HUES48 (cell line): ENCODE measurements around the gene SP5.
A peak's percentile ranks its signal among the peaks of the same experiment; 100 is the strongest.
"Not testable (repeated sequence)": the region's sequence is repeated elsewhere in the genome, so short reads cannot be mapped to it uniquely, and the experiment has no call there.

Experiments
- H3K27ac ChIP-seq: one replicate; pipeline ENCODE4 v1.7.0; 2013; ENCODE audit warnings: low read depth, low read length, inconsistent platforms
- H3K27me3 ChIP-seq: 2 replicates; pipeline ENCODE4 v1.6.1; 2013; ENCODE audit warnings: mild to moderate bottlenecking, low read length; ENCODE audit not compliant: control insufficient read depth, insufficient read depth
- H3K36me3 ChIP-seq: 2 replicates; pipeline ENCODE4 v1.6.1; 2013; ENCODE audit warnings: low read length; ENCODE audit not compliant: control insufficient read depth, insufficient read depth
- H3K4me1 ChIP-seq: 2 replicates; pipeline ENCODE4 v1.6.1; 2013; ENCODE audit warnings: mild to moderate bottlenecking, low read length; ENCODE audit not compliant: control insufficient read depth, insufficient read depth
- H3K4me3 ChIP-seq: 2 replicates; pipeline ENCODE4 v1.5.1; 2013; ENCODE audit warnings: mild to moderate bottlenecking, low read depth, low read length
- H3K9ac ChIP-seq: 2 replicates; pipeline ENCODE4 v1.6.1; 2013; ENCODE audit warnings: mild to moderate bottlenecking, low read depth, low read length, moderate library complexity
- H3K9me3 ChIP-seq: 2 replicates; pipeline ENCODE4 v1.6.1; 2013; ENCODE audit warnings: low read length; ENCODE audit not compliant: control insufficient read depth, insufficient read depth

SP5 gene

GRCh38 chr2:170715062-170715931, at the start of gene SP5:
Gene SP5, plus strand, starts transcription at chr2:170715337. Its CDS starts 176 bp downstream, at chr2:170715513.
- Histone ChIP-seq H3K27ac (peak within 1 kb of the TSS; percentile 87), H3K9ac (no peak within 1 kb of the TSS), H3K36me3 (no peaks in the 10 kb centered on the region), H3K4me1 (peaks cover 42% of the 10 kb centered on the region), H3K9me3 (no peaks in the 10 kb centered on the region), H3K27me3 (peaks cover 100% of the 10 kb centered on the region), H3K4me3 (peak within 1 kb of the TSS; percentile 56; the same call in 1 of the 2 replicates)

GRCh38 chr2:170665743-170666142, 49.4 kb upstream of the SP5 start:
- H3K27me3 ChIP-seq, result no peaks in the 10 kb centered on the region

GRCh38 chr2:170669909-170670308, 45.2 kb upstream of the SP5 start:
- no peaks in the 10 kb centered on the region for H3K9me3 ChIP-seq
- H3K9ac ChIP-seq, result no peak overlapping the region
- H3K27ac ChIP-seq, result no peak overlapping the region
- H3K27me3 ChIP-seq, result no peaks in the 10 kb centered on the region
- no peaks in the 10 kb centered on the region for H3K4me1 ChIP-seq
- no peaks in the 10 kb centered on the region for H3K36me3 ChIP-seq
- no peak overlapping the region for H3K4me3 ChIP-seq

More at GRCh38 chr2:170665743-170666142, 49.4 kb upstream of the SP5 start:
- H3K9me3 ChIP-seq, result no peaks in the 10 kb centered on the region
- H3K27ac ChIP-seq, result no peak overlapping the region
- no peak overlapping the region for H3K9ac ChIP-seq
- no peaks in the 10 kb centered on the region for H3K4me1 ChIP-seq
- H3K36me3 ChIP-seq, result no peaks in the 10 kb centered on the region
- no peak overlapping the region for H3K4me3 ChIP-seq

- Histone ChIP-seq H3K4me1 (no peaks in the 10 kb centered on the region), H3K4me3 (no peak overlapping the region), H3K9ac (no peak overlapping the region), H3K27ac (no peak overlapping the region), H3K27me3 (no peaks in the 10 kb centered on the region), H3K9me3 (no peaks in the 10 kb centered on the region), H3K36me3 (no peaks in the 10 kb centered on the region)
Measured at GRCh38 chr2:170670651-170671050, 44.5 kb upstream of the SP5 start.

GRCh38 chr2:170671079-170671478, 44.1 kb upstream of the SP5 start:
- Histone ChIP-seq H3K4me1 (no peaks in the 10 kb centered on the region), H3K27ac (no peak overlapping the region), H3K9ac (no peak overlapping the region), H3K9me3 (no peaks in the 10 kb centered on the region), H3K27me3 (no peaks in the 10 kb centered on the region), H3K4me3 (no peak overlapping the region), H3K36me3 (no peaks in the 10 kb centered on the region)

GRCh38 chr2:170674282-170674681, 40.9 kb upstream of the SP5 start:
- not testable (repeated sequence) for H3K9ac ChIP-seq, H3K4me3 ChIP-seq, H3K27me3 ChIP-seq, H3K9me3 ChIP-seq, H3K27ac ChIP-seq, H3K36me3 ChIP-seq, H3K4me1 ChIP-seq

- Histone ChIP-seq H3K36me3 (no peaks in the 10 kb centered on the region), H3K9me3 (no peaks in the 10 kb centered on the region), H3K4me1 (peaks cover 23% of the 10 kb centered on the region), H3K4me3 (no peak overlapping the region), H3K9ac (no peak overlapping the region), H3K27ac (no peak overlapping the region), H3K27me3 (no peaks in the 10 kb centered on the region)
Measured at GRCh38 chr2:170675701-170676100, 39.4 kb upstream of the SP5 start.

GRCh38 chr2:170679607-170680079, 35.5 kb upstream of the SP5 start:
- no peak overlapping the region; the same call in 1 of the 2 replicates for H3K9ac ChIP-seq
- H3K36me3 ChIP-seq, result no peaks in the 10 kb centered on the region
- no peaks in the 10 kb centered on the region for H3K27me3 ChIP-seq
- peaks cover 38% of the 10 kb centered on the region for H3K4me1 ChIP-seq
- H3K9me3 ChIP-seq, result no peaks in the 10 kb centered on the region
- peak overlapping the region; percentile 30 for H3K4me3 ChIP-seq
- H3K27ac ChIP-seq, result peak overlapping the region; percentile 92

- no peaks in the 10 kb centered on the region for H3K36me3 ChIP-seq
- H3K9ac ChIP-seq, result peak overlapping the region; percentile 48
- H3K27ac ChIP-seq, result peak overlapping the region; percentile 92
- no peaks in the 10 kb centered on the region for H3K27me3 ChIP-seq
- H3K4me1 ChIP-seq, result peaks cover 39% of the 10 kb centered on the region
- H3K4me3 ChIP-seq, result peak overlapping the region; percentile 30
- no peaks in the 10 kb centered on the region for H3K9me3 ChIP-seq
Measured at GRCh38 chr2:170680172-170680941, 34.8 kb upstream of the SP5 start.

GRCh38 chr2:170681311-170681710, 33.8 kb upstream of the SP5 start:
- H3K9me3 ChIP-seq, result no peaks in the 10 kb centered on the region
- H3K27ac ChIP-seq, result peak overlapping the region; percentile 92
- H3K4me1 ChIP-seq, result peaks cover 45% of the 10 kb centered on the region
- no peaks in the 10 kb centered on the region for H3K27me3 ChIP-seq
- H3K36me3 ChIP-seq, result no peaks in the 10 kb centered on the region
- H3K9ac ChIP-seq, result no peak overlapping the region
- no peak overlapping the region for H3K4me3 ChIP-seq

GRCh38 chr2:170685591-170685990, 29.5 kb upstream of the SP5 start:
- H3K27ac ChIP-seq, result peak overlapping the region; percentile 16
- peaks cover 23% of the 10 kb centered on the region for H3K4me1 ChIP-seq
- H3K4me3 ChIP-seq, result no peak overlapping the region
- H3K36me3 ChIP-seq, result no peaks in the 10 kb centered on the region
- no peaks in the 10 kb centered on the region for H3K9me3 ChIP-seq
- no peak overlapping the region for H3K9ac ChIP-seq
- H3K27me3 ChIP-seq, result no peaks in the 10 kb centered on the region
